ENCODE measurements around the gene RNASE4.

RNASE4 gene

DNA sequence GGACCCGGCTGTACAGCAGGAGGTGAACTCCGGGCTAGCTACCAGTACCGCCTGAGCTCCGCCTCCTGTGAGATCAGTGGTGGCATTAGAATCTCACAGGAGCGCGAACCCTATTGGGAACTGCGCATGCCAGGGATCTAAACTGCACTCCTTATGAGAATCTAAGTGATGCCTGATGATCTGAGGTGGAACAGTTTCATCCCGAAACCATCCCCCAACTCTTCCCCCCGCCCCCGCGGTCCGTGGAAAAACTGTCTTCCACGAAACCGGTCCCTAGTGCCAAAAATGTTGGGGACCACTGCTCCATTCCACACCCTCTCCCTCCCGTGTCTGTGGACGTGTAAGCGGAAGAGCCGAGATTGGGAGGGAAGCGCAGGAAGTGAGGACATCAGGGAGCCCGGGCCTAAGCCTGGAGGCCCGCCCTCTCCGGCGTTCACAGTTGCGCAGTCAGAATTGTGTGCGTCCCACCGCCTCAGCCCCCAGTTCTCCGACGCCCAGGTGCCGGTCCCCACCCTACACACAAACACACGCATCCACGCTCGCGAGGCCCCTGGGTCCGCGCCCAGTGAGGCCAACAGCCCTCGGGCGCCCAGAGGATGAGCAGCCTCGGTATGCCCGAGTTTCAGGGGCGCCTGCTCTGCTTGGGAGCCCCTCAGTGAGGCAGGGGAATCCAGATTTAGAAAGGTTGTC, 1.8 kb upstream of the RNASE4 start:
- Histone ChIP-seq H3K4me2 (peak overlapping the region; percentile 87 to 99 (median 95)), H3K4me3 (peak overlapping the region; percentile 69 to 84 (median 77)), H4K20me1 (no peaks in the 10 kb centered on the region), H3K27me3 (no peaks in the 10 kb centered on the region), H3K9ac (peak overlapping the region; percentile 87 to 96 (median 93)), H3K9me3 (replicated peaks in 1 of 11) (no peaks in the 10 kb centered on the region), H3K36me3 (no peaks in the 10 kb centered on the region), H3K4me1 (peaks cover 33 to 44% (median 39%) of the 10 kb centered on the region in 10 experiments), H3K27ac (peak overlapping the region; percentile 86 to 98 (median 94))
- no peak for TF ChIP-seq Cebpa-rat (IDR thresholded peaks at IDR 0.05)

DNA sequence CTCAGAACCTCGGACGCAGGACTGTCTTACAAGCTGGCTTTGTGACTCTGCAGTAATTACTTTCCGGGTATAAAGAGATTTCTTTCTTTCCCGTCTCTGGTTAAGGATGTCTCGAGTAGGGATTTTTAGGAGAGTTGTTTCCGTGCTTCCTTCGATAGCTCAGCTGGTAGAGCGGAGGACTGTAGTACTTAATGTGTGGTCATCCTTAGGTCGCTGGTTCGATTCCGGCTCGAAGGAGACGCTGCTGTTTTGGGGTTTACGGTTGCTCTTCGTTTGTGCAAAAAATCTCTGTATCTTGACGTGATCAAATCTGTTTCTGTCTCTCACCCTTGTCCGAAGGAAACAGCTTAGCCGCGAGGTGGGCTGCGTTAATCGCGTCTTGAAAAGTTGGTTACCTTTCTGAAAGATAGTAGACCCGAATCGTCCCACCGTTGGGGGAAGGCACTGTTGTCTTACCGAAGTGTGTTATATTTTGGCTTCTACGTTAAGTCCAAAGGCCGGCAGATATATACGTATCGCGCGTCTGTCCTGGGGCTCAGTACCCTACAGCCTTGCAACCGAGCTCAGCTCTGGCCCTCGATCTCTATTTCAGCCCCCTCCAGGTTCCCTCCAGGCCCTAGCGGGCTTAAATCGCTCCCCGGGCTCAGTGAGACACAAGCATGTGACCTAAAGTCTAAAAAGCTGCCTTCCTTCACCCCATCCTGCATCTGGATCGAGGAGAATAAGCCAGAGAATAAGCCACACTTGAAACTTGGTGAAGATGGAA, 1.1 kb upstream of the RNASE4 start:
- peak overlapping the region; percentile 86 to 98 (median 94) for H3K27ac ChIP-seq
- H3K27me3 ChIP-seq: no peaks in the 10 kb centered on the region
- no peaks in the 10 kb centered on the region for H4K20me1 ChIP-seq
- TF ChIP-seq Cebpa-rat (IDR thresholded peaks at IDR 0.05): no peak
- no peaks in the 10 kb centered on the region for H3K9me3 ChIP-seq (replicated peaks in 1 of 11)
- peaks cover 33 to 44% (median 39%) of the 10 kb centered on the region in 10 experiments for H3K4me1 ChIP-seq
- no peaks in the 10 kb centered on the region for H3K36me3 ChIP-seq
- peak overlapping the region; percentile 87 to 96 (median 93) for H3K9ac ChIP-seq
- peak overlapping the region; percentile 87 to 99 (median 95) for H3K4me2 ChIP-seq
- H3K4me3 ChIP-seq: peak overlapping the region; percentile 69 to 84 (median 77)

DNA sequence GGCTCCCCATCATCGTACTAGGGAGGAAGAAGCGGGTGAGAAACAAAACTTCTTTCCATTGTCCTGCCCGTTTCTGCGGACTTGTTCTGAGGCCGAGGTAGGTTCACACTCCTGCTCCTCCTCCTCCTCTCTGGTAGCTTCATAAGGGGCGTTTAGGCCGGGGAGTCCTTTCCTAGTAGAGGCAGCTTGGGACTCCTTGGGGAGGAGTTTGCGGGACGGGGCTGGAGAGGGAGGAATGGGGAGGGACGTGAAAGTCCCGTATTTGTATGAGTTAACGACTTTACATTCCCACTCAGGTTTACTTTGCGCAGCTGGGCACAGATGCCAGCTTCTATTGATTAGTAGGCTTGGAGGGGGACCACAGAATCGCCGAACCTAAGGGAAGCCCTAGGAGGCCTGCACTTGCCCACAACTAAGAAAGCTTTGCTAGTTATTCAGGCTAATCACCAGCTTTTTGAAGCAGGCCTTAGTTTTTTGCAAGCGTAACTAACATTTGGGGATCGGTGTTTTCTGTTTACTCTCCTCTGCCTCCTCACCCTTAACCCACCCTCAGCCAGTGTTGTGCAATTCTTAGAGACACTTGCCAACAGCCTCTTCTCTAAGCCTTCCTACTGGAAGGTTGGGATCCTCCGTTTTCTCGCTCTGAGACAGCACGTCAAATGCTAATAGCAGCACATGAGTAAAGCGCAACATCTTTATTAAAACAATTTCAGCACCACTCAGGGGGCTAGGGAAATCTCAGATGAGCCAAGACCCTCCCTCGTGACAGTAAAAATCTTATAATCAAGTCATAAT, 499 bp downstream of the RNASE4 start:
- H3K4me2 ChIP-seq: peak overlapping the region; percentile 87 to 99 (median 95)
- H3K27ac ChIP-seq: peak overlapping the region in 10 of 11 experiments; percentile 86 to 98 (median 94); a peak in 21 of 22 replicates
- peak overlapping the region; percentile 87 to 96 (median 93) for H3K9ac ChIP-seq
- H3K4me3 ChIP-seq: peak overlapping the region; percentile 69 to 84 (median 77)
- H3K27me3 ChIP-seq: no peaks in the 10 kb centered on the region
- H4K20me1 ChIP-seq: no peaks in the 10 kb centered on the region
- TF ChIP-seq Cebpa-rat (IDR thresholded peaks at IDR 0.05): peak in 5 of 11 experiments; percentile 20 to 66 (median 34); a peak in 2 of 22 replicates
- H3K36me3 ChIP-seq: no peaks in the 10 kb centered on the region
- no peaks in the 10 kb centered on the region for H3K9me3 ChIP-seq (replicated peaks in 1 of 11)
- peaks cover 28 to 39% (median 33%) of the 10 kb centered on the region in 10 experiments for H3K4me1 ChIP-seq

DNA sequence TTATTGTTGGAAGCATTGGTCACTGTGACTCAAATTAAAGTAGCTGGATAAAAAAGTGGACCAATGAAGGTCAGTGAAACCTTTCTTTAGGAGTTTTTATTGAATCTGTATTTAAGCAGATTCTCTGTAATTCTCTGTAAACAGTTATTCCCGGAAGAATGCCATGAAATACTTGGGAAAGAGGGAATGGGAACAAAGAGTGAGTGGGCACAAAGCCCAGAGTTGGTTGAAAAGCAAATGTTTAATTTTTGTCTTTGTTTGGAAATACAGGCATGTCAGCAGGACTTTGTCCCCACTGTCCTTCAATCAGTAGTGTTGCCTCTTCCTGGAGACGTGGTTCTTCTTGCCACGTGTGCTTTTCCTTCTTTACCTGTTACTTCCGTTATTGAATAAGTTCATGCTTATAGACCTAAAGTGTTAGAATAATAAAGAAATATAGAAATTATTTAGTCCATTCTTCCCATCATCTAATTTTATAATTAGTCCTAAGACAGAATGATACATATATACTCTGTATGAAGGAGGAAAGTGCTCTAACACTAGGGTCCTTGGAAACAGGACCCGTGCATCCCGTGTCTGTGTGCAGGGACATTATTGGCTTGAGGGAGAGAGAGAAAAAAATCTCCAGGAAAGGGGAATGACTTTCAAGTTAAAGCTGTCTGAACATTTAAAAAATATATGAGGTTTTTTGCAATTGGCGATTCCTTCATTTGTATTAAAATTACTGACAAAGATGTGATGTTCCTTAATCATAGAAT, 2.2 kb downstream of the RNASE4 start:
- H3K36me3 ChIP-seq: no peaks in the 10 kb centered on the region
- H3K9me3 ChIP-seq (replicated peaks in 1 of 11): no peaks in the 10 kb centered on the region
- H3K9ac ChIP-seq: no peak overlapping the region
- H3K4me2 ChIP-seq: peak overlapping the region in 3 of 11 experiments; percentile 91 to 97 (median 95); a peak in 4 of 22 replicates
- no peak overlapping the region for H3K27ac ChIP-seq
- H4K20me1 ChIP-seq: no peaks in the 10 kb centered on the region
- H3K27me3 ChIP-seq: no peaks in the 10 kb centered on the region
- H3K4me3 ChIP-seq: no peak overlapping the region
- H3K4me1 ChIP-seq: peaks cover 16 to 24% (median 20%) of the 10 kb centered on the region in 10 experiments
- TF ChIP-seq Cebpa-rat (IDR thresholded peaks at IDR 0.05): no peak

DNA sequence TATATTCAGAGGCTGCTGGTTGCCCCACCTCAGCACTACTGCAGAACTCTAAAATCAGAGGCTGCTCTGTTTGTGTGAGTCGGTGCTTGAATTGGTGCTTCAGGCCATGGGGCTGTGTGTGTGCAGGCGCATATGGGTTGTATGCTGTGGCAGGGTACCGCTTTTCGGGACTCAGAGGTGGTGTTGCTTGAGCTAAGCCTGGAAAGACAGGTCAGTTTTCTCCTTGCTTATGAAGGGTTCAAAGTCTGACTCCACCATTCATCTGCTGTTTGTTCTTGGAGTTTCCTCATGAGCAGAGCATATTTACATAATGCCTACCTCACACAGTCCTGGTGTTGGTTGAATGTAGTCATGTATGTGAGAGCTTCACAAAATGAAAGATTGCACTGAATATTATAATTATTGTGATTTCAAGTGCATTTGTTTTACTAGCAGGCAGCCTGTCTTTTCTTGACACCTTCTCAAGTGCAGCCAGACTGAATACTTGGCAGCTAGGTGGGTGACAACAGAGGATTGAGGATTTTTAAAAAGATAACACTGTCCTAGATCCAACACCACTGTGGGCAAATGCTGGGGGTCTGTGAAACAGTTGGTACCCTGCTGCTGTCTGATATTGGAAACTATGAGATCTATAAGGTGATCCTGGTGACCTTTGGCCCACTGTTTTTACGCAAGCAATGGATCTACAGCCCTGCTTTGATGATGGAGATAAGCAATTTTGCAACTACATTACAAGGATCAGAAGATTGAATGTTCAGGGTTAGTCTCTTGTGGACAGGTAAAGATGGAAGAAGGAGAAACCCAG, 3.2 kb downstream of the RNASE4 start:
- H4K20me1 ChIP-seq: no peaks in the 10 kb centered on the region
- H3K27ac ChIP-seq: no peak overlapping the region
- peaks cover 11 to 19% (median 13%) of the 10 kb centered on the region in 10 experiments for H3K4me1 ChIP-seq
- no peak overlapping the region for H3K4me2 ChIP-seq
- H3K9ac ChIP-seq: no peak overlapping the region
- no peak overlapping the region for H3K4me3 ChIP-seq
- TF ChIP-seq Cebpa-rat (IDR thresholded peaks at IDR 0.05): no peak
- no peaks in the 10 kb centered on the region for H3K9me3 ChIP-seq (replicated peaks in 1 of 11)
- no peaks in the 10 kb centered on the region for H3K36me3 ChIP-seq
- H3K27me3 ChIP-seq: no peaks in the 10 kb centered on the region

DNA sequence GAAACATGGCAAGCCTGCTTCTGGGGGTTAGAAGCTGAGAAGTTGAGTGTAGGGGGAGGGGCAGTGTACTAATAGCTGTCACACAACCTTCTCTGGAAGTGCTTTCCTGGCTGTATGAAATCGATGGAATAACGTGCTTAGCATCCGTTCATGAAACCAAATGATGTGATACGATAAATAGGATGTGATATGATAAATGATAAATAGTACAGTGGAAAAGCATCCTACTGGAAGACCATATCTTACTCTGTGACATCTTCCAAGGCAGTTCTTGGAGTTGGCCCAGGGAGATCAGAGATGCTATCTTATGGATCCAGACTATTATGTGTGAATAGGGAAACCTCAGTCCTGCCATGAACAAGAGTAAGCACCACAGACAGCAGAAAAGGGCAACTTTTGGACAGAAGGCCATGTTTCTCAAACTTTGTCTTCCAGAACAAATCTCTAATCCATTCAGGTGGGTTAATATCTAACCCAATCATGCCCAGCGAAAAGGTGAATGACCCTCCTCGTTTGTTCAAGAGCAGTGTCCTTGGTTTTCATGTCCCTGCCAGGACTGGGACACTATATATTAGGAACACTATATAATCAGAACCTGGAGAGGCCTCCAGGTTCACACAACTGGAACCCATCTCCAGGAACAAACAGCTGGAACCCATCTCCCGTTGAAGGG, 3.9 kb downstream of the RNASE4 start, which contains the start of gene ANG:
ANG (plus strand) TSS at position 598 of the 673 bp plus-strand sequence. CDS start 4,801 bp downstream, outside the sequence.
- no peaks in the 10 kb centered on the region for H3K36me3 ChIP-seq
- H3K9ac ChIP-seq: no peak within 1 kb of the TSS; a peak in 1 of 22 replicates
- H3K27me3 ChIP-seq: no peaks in the 10 kb centered on the region
- H4K20me1 ChIP-seq: no peaks in the 10 kb centered on the region
- no peak within 1 kb of the TSS for H3K27ac ChIP-seq
- TF ChIP-seq Cebpa-rat (IDR thresholded peaks at IDR 0.05): no peak
- H3K4me2 ChIP-seq: no peak within 1 kb of the TSS
- H3K9me3 ChIP-seq (replicated peaks in 1 of 11): no peaks in the 10 kb centered on the region
- no peak within 1 kb of the TSS for H3K4me3 ChIP-seq
- H3K4me1 ChIP-seq: peaks cover 11 to 19% (median 13%) of the 10 kb centered on the region in 10 experiments

DNA sequence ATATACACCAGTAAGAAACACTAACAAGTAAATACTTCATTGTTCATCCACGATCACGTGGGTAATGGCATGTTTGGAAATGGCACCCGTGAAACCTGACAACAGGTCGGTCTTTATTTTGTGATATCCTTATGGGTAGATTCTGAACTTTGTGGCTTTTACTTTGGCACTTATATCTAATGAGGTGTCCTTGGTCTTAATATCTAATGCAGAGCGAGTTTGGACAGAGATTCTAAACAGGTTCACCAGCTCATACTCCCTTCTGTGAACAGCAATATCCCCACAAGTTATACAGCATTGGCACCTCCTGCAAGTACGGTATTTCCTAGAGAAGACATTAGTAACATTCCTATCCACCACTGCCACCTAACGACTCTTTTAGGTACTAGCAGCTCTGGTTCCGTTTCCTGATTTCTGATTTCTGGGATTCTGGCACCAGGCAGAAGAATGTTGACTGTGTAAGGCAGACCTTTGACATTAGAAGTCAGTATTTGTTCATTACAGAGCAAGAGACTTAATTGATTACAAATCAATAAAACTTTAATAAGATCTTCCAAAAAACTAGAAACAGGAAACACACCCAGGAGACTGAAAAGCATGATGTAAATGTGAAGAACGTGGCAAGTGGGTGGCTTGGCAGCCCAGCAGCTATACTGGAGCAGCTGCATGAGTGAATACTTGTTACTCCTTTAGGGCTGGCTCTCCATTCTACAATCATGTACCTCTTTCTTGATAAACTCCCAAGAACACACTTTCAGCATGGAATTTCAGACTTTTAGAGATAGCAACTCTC, 6.7 kb downstream of the RNASE4 start:
- no peak for TF ChIP-seq Cebpa-rat (IDR thresholded peaks at IDR 0.05)
- H3K27ac ChIP-seq: no peak overlapping the region

More for the DNA sequence above, 6.7 kb downstream of the RNASE4 start:
- H3K4me3 ChIP-seq: no peak overlapping the region
- H3K4me2 ChIP-seq: 0 out of 22 replicates have a peak overlapping the region, but pooled peaks of 1 of the 11 experiments have one; percentile 8
- no peaks in the 10 kb centered on the region for H3K36me3 ChIP-seq
- peaks cover 0 to 9% (median 0%) of the 10 kb centered on the region in 10 experiments; a peak in 8 of 20 replicates for H3K4me1 ChIP-seq
- no peaks in the 10 kb centered on the region for H4K20me1 ChIP-seq
- H3K9ac ChIP-seq: no peak overlapping the region
- H3K27me3 ChIP-seq: no peaks in the 10 kb centered on the region
- no peaks in the 10 kb centered on the region for H3K9me3 ChIP-seq (replicated peaks in 1 of 11)
